ENCODE data around the gene PFKFB4. TPM values are rescaled to one million over a fixed set of nuclear protein-coding genes. Genes with fewer than 3 reads are reported as not detected.

Gene PFKFB4
- total RNA-seq, 1 donor from 2014 or later, result 18.2 TPM

- no peak for TF ChIP-seq CTCF (IDR thresholded peaks at IDR 0.05; ENCODE audit: insufficient read depth, low read length, severe bottlenecking)
- H3K4me3 ChIP-seq (ENCODE audit: low read depth, low read length), result no peak overlapping the region
- FAIRE-seq, result no peak
- DNase-seq (ENCODE audit: low read depth), result no peak
- no peaks in the 10 kb centered on the region for H3K27me3 ChIP-seq (ENCODE audit: control insufficient read depth, insufficient read depth, low read length)
- H3K36me3 ChIP-seq (ENCODE audit: control insufficient read depth, insufficient read depth, low read length), result peaks cover 14% of the 10 kb centered on the region
Observed at GRCh38 chr3:48473617-48473952, 83.0 kb downstream of the PFKFB4 start.

- Histone ChIP-seq H3K36me3 (ENCODE audit: control insufficient read depth, insufficient read depth, low read length) (peaks cover 14% of the 10 kb centered on the region), H3K4me3 (ENCODE audit: low read depth, low read length) (peak overlapping the region; percentile 55), H3K27me3 (ENCODE audit: control insufficient read depth, insufficient read depth, low read length) (no peaks in the 10 kb centered on the region)
- peak; percentile 45 for TF ChIP-seq CTCF (IDR thresholded peaks at IDR 0.05; ENCODE audit: insufficient read depth, low read length, severe bottlenecking)
- FAIRE-seq, result no peak
- DNase-seq (ENCODE audit: low read depth), result peak; percentile 78
Observed at GRCh38 chr3:48472923-48473616, 83.5 kb downstream of the PFKFB4 start.

DNA sequence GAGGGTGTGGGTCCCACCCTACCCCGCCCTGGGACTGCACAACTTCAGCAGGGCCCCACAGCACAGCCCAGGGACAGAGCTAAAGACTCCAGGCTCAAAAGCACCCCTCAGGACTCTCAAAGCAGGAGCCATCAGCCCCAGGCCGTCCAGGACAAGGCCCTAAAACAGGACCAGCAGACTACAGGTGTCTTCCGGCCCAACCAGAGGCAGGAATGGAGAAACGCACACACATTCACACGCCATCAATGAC, 84.0 kb downstream of the PFKFB4 start:
- Histone ChIP-seq H3K27me3 (ENCODE audit: control insufficient read depth, insufficient read depth, low read length) (no peaks in the 10 kb centered on the region), H3K36me3 (ENCODE audit: control insufficient read depth, insufficient read depth, low read length) (peaks cover 14% of the 10 kb centered on the region), H3K4me3 (ENCODE audit: low read depth, low read length) (peak overlapping the region; percentile 55)
- FAIRE-seq, result peak; percentile 18
- TF ChIP-seq CTCF (IDR thresholded peaks at IDR 0.05; ENCODE audit: insufficient read depth, low read length, severe bottlenecking), result no peak
- no peak for DNase-seq (ENCODE audit: low read depth)

DNA sequence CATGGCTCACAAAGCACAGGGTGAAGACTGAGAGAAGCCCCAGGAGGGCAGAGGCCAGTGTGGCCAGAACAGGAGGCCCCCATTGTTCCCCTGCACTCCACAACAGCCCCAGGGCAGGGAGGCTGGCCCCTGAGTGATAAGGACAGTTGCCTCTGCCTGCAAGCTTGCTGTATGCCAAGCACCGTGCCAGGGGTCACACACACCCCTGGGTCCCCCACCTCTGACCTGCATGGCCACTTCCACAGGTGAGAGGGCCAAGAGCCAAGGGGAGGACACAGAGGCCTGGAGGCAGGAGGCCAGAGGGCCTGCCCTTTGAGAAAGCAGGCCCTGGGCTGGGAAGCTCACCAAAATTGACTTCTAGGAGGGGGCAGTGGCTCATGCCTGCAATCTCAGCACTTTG, 86.3 kb downstream of the PFKFB4 start:
- no peak for TF ChIP-seq CTCF (IDR thresholded peaks at IDR 0.05; ENCODE audit: insufficient read depth, low read length, severe bottlenecking)
- FAIRE-seq, result no peak
- Histone ChIP-seq H3K36me3 (ENCODE audit: control insufficient read depth, insufficient read depth, low read length) (peaks cover 13% of the 10 kb centered on the region), H3K27me3 (ENCODE audit: control insufficient read depth, insufficient read depth, low read length) (no peaks in the 10 kb centered on the region), H3K4me3 (ENCODE audit: low read depth, low read length) (no peak overlapping the region)
- no peak for DNase-seq (ENCODE audit: low read depth)

DNA sequence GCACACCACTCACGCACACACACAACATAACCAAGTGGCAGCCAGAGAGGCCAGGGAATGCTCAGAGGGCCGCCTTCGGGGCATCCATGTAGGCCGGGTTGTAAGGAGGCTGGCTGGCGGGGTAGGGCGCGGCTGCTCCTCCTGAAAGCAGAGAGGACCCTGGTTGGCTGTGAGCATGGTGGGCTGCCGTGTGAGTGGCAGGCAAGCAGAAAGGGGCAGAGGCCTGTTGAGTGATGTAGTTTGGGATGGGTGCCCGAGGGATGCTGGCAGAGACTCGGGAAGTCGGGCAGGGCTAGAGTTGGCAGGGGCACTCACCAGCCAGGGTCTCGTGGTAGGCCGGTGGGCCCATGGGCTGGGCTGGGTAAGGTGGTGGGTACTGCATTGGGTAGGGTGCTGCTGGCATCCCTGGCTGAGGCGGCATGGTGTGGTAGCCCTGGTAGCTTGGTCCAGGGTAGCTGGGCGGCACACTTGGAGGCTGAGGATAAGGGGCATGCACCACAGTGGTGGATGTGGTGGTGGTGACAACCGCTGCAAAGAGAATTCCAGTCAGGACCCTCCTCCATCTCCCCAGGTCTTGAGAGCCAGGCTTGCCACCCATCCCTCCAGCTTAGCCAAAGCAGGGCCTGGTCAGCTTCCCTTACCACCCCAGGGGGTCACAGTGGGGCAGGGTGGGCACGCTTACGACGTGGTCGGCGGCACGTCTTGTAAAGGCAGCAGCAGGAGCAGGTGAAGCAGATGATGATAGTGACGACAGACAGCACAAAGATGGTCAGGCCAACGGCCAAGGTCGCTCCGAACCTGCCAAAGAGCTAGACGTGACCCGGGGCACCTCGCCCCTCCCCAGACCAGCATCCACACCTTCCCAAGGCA, 87.3 kb downstream of the PFKFB4 start:
- Histone ChIP-seq H3K36me3 (ENCODE audit: control insufficient read depth, insufficient read depth, low read length) (peaks cover 19% of the 10 kb centered on the region), H3K27me3 (ENCODE audit: control insufficient read depth, insufficient read depth, low read length) (no peaks in the 10 kb centered on the region), H3K4me3 (ENCODE audit: low read depth, low read length) (no peak overlapping the region)
- FAIRE-seq (no peak), DNase-seq (ENCODE audit: low read depth) (no peak)
- TF ChIP-seq CTCF (IDR thresholded peaks at IDR 0.05; ENCODE audit: insufficient read depth, low read length, severe bottlenecking), result no peak
